Hindlimb muscle (tissue), 1 donor: ENCODE data around the gene NRGN. TPM values are rescaled to one million over a fixed set of nuclear protein-coding genes. Genes with fewer than 3 reads are reported as not detected.

Source experiments
- DNase-seq: peaks from one replicate; pipeline ENCODE4 v3.0.0-alpha.2; 2013
- polyA plus RNA-seq: library from polyadenylated mRNA; unstranded; fragments of 120-200 nt; gene quantifications from one replicate; pipeline ENCODE4 v1.2.1, GENCODE V29; 2013; ENCODE audit not compliant: insufficient read length

Gene NRGN
- polyA plus RNA-seq, 1 donor: 5.3 TPM

GRCh38 chr11:124791626-124792341 is 52.0 kb downstream of the NRGN start:
- DNase-seq: no peak

- no peak for DNase-seq
Observed at GRCh38 chr11:124793466-124794278, 53.9 kb downstream of the NRGN start.

GRCh38 chr11:124796312-124796711 is 56.6 kb downstream of the NRGN start:
- no peak for DNase-seq

Other genes with a start within 250 kb of the NRGN start
- gene OR8B12, start 196.3 kb upstream of the NRGN start, polyA plus RNA-seq: not detected
- 0.37 TPM for gene OR8A1, start 169.9 kb upstream of the NRGN start, polyA plus RNA-seq
- gene PANX3, start 128.5 kb upstream of the NRGN start, polyA plus RNA-seq: not detected
- gene TBRG1, start 117.1 kb upstream of the NRGN start, polyA plus RNA-seq: 23.1 TPM
- gene SIAE, start 66.2 kb upstream of the NRGN start, polyA plus RNA-seq: 8.9 TPM
- 2.1 TPM for gene SPA17, start 66.0 kb upstream of the NRGN start, polyA plus RNA-seq
- 1.0 TPM for gene VSIG2, start 12.3 kb downstream of the NRGN start, polyA plus RNA-seq
- 65.1 TPM for gene ESAM, start 22.3 kb downstream of the NRGN start, polyA plus RNA-seq
- 15.9 TPM for gene MSANTD2, start 60.5 kb downstream of the NRGN start, polyA plus RNA-seq
- 31.8 TPM for gene ROBO3, start 125.5 kb downstream of the NRGN start, polyA plus RNA-seq
- gene ROBO4, start 157.9 kb downstream of the NRGN start, polyA plus RNA-seq: 43.3 TPM
- gene HEPN1, start 179.3 kb downstream of the NRGN start, polyA plus RNA-seq: 0.26 TPM
- gene HEPACAM, start 196.1 kb downstream of the NRGN start, polyA plus RNA-seq: 0.22 TPM
- 2.7 TPM for gene CCDC15, start 214.3 kb downstream of the NRGN start, polyA plus RNA-seq